Activated T-cell treated with anti-CD3 and anti-CD28 coated beads, Interleukin-2, amount 50 U/mL, for 1 hour (primary cell): ENCODE data around the gene GNAS-AS1.

ENCODE experiments used
- DNase-seq: peaks from one replicate; pipeline ENCODE4 v3.0.0-alpha.2; 2020

GNAS-AS1 gene

DNA sequence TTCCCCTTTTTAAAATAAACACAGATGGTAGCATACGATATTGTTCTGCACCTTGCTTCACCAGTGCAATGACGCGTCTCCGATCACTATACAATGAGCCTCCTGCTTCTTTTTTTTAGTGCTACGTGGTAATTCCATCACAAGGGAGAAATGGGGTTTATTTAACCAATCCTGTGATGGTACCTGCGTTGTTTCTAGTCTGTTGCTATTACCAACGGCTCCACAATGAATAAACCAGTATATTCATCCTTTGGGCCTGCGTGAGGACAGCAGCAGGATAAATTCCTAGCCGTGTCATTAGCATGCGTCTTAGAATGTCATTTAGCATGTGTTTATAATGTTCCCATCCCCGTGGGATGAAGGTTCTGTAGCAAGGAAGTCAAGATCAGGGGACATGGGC lies 42.9 kb downstream of the GNAS-AS1 start:
- DNase-seq = no peak

DNA sequence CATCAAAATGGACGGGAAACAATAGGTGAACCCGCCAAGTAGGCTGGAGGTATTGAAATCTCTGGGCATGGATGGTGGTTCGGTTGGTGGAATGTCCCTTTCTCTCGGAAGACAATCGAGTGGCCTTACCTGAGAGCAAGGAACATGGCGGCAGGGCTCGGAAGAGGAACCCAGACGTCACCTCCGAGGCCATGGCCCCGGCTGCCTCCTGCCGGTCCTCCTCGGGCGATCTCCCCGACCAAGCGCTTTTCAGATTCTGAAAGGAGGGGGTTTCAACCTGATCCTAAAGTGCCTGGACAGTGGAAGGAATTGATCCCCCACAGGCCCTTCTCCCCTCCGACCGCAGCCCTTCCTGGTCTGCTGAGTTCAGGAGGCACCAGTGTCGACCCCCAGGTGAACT lies 47.2 kb downstream of the GNAS-AS1 start:
- DNase-seq = no peak

DNA sequence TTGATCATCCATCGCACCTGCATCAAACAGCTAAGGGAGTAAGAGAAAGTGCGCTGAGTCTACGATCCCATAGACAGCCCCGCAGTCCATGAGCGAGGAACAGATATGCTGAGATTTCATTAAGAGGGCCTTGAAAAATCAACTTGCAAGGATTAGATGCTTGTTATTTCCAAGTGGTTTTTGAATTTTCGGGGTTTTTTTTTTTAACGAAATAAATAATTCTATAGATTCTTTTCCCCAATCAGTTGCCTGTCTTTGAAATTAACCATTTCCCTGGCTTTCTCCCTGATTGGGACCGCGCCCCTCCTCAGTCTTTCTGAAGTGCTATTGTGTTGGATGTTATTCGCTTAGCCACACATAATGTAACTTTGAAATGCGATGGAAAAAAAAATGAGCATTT lies 48.6 kb downstream of the GNAS-AS1 start:
- DNase-seq = no peak

DNA sequence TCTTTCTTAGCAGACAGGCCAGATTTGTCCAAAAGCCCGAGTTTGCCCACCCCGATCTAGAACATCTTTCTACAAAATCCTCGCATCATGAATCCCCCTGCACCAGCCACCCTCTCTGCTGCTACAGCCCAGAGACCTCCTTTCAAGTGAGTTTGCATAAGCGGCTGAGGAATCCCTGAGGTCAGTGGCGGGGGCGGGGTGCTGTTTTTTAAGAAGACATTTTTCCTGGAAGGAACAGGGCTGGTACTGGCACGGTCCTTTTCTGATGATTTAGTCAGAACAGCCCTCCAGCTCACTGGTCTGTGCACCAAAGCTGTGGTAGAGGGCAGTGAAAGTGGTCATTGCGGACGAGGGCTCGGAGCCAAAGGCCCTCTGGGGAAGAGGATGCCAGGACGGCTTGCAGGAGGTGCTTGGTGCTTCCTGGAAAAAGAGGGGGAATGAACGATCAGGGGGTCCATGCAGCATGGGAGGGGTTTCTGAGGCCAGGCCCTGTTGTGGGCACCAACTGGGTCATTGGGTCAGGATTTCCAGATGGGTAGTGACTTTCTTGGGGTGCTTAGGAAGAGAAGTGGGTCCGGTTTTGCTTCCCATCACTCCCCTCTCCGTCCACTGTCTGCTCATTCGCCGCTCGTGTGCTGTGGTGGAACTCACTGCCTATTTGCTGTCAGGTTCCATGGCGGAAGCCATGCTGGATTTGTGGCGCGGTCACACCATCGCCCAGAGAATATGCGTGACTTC lies 50.4 kb downstream of the GNAS-AS1 start:
- DNase-seq = no peak

DNA sequence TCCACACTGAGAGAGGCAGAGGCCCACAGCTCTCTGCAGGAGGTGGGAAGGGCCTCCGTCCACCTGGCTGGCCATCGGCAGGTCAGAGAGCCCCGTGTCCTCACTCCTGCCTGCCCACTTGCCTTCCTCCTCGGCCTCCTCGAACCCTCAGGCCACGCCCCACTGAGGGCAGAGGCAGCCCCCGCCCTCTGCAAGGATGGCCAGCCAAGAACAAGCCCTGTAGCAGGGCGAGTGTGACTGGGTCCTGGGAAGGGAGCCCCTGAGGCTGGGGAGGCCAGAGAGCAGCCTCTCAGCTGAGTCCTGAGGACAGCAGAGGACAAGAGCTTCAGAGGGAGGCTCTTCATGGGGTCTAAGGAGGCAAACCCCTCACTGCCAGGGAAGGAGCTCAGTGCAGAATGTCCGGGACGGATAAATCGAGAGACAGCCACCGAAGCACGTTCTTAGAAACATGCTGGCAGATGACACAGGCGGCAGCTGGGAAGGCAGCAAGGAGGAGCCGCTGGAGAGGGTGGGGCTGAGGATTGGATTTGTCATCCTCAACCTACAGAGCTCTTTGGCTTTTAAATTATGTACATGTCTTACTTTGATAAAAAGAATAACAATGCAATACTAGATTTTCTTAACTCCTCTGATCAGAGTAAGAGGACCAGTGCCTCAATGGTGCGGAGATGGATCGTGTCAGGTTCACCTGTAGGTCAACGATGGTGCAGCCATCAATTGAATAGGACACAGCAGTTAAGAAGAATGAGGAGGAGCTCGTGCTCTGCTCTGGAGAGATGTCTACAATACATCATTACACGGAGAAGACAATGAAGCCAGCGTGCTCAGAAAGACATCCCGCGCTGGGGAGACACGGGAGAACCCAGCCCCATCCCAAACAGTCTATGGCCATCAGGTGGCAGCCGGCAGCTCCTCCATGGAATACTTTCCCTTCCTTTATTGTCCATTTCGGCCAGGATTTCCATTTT lies 53.0 kb downstream of the GNAS-AS1 start:
- DNase-seq = no peak

DNA sequence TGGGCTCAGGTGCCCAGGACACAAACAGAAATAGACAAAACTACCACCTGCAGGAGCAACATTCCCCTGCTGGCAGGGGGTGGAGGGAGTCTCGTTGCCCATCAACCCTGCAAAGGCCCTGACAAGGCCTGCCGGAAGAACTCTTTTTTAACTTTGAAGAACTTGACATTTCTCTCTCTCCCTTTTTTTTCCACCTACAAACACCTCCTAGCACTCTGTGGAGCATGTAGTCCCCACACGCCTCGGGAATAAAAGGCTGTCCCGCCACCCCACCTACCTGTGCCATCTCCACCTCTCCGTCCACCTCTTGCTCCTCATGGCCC lies 54.8 kb downstream of the GNAS-AS1 start:
- no peak for DNase-seq

- DNase-seq = no peak
These were observed 55.4 kb downstream of the GNAS-AS1 start for GRCh38 chr20:58795181-58795922.

- no peak for DNase-seq
These were observed 56.1 kb downstream of the GNAS-AS1 start for GRCh38 chr20:58794510-58795180.

- DNase-seq = no peak
These were observed 56.9 kb downstream of the GNAS-AS1 start for GRCh38 chr20:58793512-58794420.

DNA sequence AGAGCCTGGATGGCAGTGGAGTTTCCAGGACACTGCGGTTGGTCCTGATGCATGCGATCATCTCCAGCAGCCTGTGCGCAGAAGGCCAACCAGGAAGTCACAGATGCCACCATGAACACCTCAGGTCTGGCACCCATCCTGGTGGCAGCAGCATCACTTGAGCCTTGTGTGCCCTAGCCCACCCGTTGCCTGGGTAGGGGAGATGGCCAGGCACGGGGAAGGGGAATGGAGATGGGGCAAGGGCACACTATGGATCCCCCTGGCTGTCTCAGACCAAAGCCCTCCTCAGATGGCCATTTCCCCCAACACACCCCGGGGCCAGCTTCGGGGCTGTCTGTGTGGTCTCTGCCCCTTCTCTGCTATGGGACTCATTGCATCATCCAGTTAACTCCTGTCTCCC lies 58.3 kb downstream of the GNAS-AS1 start:
- no peak for DNase-seq

DNA sequence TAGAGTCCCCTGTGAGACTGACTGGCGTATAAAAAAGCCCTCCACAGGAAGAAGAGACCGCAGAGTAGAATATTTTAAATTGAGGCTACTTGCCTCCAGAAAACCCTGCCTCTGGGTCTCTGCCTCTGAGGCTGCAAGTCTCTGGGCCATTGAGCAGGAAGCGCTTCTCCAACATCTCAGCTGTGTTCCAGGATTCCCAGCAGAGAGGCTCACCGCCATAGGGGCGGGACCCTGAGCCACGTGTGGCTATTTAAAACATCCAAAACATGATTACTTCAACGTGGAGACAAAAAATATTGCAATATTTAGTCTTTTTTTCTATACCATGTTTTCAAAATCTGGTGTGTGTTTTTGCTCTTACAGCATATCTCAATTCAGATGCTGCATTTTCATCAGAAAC lies 59.4 kb downstream of the GNAS-AS1 start:
- no peak for DNase-seq

- no peak for DNase-seq
These were observed 60.2 kb downstream of the GNAS-AS1 start for GRCh38 chr20:58790454-58790853.

DNA sequence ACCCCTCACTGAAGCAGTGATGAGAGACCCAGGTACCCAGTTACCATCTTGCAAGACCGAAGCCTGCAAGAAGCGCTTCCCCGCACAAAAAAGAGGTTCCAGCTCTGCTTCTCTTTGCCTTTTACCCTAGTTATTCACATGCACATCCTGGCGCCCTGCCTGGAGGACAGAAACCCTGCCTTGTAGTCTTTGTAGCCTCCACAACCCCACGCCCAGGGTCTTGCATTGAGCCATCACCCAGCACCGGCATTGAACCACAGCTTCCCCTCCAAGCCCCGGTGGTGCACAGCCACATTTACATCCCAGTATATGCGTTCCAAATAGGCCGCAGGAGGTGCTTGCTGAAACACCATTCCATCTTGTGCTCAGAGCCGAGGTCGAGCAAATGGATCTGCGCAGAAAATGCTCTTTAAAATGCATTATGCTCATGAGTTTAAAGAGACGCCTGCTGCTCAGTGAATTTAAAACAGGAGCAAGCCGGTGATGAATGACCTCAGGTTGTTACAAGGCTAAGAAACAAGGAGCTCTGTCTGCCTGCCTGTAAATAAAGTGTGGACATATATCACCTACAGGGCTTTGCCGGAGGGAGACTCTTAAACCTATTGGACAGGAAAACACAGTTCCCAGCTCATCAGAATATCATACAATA lies 61.7 kb downstream of the GNAS-AS1 start:
- DNase-seq = no peak

DNA sequence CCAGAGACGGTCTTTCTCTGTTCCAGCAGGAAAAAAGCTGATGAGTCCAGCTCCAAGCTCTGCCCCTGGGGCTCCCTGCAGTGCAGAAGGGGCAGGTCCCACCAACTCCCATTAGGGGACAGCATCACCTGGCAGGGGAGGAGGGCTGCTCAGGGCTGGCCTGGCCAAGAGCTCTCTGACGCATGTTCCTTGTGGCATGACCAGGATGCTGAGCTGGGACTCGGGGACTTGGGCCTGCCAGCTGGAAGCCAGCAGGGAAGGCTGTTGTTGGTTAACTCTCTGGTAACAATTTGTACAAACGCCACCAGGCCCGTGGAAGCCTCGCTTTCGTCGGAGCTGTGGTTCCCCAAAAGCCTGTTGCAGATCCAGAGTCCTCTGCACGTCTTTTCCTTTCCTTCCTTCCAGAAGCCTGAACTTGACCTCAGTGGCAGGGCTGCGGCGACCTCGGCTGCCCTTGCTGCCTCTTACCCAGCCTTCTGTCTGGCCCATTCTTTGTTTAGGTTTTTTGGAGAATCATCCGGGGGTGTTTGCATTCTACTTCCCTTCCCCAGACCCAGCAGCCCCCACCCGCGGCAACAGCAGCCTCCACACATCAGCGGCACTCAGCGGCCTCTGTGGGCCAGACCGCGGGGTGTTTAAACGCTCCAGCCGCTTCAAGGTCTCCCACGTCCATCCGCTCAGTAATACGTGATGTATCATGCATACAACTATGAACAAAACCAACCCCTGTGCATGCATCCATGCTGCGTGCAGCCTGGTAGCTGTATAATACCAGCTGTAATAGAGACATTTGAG lies 63.3 kb downstream of the GNAS-AS1 start:
- DNase-seq = no peak

DNA sequence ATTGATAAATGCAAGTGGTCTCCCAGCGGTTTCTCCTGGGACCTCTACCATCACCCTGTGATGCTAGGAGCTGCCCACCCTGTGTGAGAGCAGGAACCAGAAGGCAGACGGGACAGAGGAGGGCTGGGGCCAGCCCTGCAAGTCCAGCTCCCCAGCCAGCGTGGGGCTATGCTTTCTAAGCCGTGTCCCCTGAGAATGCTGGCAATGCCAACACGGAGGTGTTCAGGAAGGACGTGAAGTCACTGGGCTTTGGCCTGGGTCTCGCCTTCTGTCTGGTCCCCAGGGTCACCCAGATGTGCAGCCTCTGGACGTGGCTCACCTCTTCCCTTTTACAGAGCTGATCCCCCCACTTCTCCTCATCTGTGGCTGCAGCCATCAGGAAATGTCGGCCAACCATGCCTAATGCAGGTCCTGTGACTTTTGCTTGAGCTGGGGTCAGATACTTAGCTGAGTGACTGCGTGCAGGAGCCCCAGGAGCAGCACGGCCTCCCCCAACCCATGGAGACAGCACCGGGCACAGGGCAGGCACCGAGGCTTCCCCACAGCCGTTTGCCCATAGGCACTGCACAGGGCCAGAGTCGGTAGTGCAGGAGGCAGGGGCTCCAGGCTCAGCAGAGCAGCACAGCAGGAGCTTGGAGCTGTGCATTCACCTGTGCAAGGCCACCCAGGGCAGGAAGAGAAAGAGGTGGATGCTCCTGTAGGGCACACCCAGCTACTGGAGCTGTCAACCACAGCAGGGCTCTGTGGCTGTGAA lies 66.2 kb downstream of the GNAS-AS1 start:
- DNase-seq = no peak

DNA sequence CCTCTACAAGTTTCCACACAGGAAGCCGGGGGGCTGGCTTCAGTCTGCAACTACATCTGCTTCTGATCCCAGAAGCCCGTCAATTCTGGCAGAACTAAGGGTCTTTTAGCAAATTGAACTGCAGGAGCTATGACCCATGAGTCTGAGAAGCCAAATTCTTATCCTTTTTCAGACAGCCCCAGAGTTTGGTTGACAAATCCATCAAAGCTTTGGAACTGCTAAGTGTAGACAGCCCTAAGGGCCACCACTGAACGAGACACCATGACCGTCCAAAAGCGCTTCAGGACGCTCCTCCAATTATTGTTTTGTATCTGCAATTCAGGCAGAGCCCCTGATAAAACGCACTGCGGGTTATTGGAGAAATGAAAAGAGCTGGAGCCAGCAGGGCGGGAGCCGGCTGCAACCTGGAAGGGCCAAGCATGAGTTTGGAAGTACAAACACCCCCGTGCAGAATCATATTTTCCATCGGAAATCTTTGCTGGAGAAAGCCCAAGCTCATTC lies 67.1 kb downstream of the GNAS-AS1 start:
- DNase-seq = no peak

- no peak for DNase-seq
These were observed 69.6 kb downstream of the GNAS-AS1 start for GRCh38 chr20:58781138-58781537.

GRCh38 chr20:58778760-58779159 lies 71.9 kb downstream of the GNAS-AS1 start:
- no peak for DNase-seq

DNA sequence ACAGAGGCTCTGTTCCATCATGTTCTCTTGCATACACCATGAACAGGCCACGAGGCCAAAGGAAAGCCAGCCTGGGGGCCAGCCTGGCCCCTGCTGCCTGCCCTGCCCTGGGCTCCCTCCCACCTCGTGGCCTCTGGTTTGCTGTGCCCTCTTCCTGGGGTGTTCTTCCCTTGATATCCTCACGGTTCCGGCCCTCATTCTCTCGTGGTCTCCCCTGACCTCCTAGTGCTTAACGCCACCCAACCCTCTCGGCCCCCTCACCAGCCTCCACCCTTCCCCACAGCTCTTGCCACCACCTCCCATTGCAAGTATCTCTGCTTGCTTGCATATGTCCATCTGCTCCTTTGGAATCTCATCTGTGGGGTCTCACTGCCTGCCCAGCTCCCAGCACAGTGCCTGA lies 73.0 kb downstream of the GNAS-AS1 start:
- no peak for DNase-seq

DNA sequence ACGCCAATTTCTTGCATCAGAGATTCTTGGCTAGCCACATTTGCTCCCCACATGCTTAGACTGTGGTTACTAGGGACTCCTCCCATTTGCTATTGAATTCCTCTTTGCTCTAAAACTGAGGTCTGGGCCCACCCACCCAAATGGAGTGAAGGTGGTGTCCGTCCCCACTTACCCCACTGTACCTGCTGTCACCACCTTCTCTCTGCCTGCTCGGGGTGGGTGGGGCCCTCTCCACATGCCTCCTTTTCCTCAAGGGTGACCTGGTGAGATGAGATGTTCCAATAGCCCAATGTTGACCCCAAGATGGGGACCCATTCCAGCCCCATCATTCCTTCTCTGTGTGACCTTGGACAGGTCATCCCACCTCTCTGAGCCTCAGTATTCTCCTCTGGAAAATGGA lies 74.6 kb downstream of the GNAS-AS1 start:
- no peak for DNase-seq
